Skeletal muscle satellite cell (primary cell): ENCODE data around the gene GMPPA.

ENCODE experiments used
- H3K27me3 ChIP-seq: 2 replicates; pipeline ENCODE4 v1.7.0; 2013; ENCODE audit warnings: low read length; ENCODE audit not compliant: control insufficient read depth, insufficient read depth
- H3K36me3 ChIP-seq: 2 replicates; pipeline ENCODE4 v1.7.0; 2013; ENCODE audit warnings: mild to moderate bottlenecking, control low read depth, low read length; ENCODE audit not compliant: insufficient read depth
- H3K4me1 ChIP-seq: 2 replicates; pipeline ENCODE4 v1.7.0; 2013; ENCODE audit warnings: low read length; ENCODE audit not compliant: control insufficient read depth, insufficient read depth
- H3K4me2 ChIP-seq: 2 replicates; pipeline ENCODE4 v1.7.0; 2013; ENCODE audit warnings: mild to moderate bottlenecking, low read length
- H3K4me3 ChIP-seq: 2 replicates; pipeline ENCODE4 v1.7.0; 2013; ENCODE audit warnings: low read length
- H3K9ac ChIP-seq: 2 replicates; pipeline ENCODE4 v1.7.0; 2013; ENCODE audit warnings: mild to moderate bottlenecking, low read depth, low read length, moderate library complexity
- H3K9me3 ChIP-seq: replicated peaks from 2 replicates; pipeline ENCODE4 v1.7.0; 2013; ENCODE audit warnings: mild to moderate bottlenecking, control low read depth, low read length

GMPPA gene

GRCh38 chr2:219499555-219499954 lies 864 bp downstream of the GMPPA start:
- no peaks in the 10 kb centered on the region for H3K9me3 ChIP-seq
- peak overlapping the region; percentile 82 for H3K4me3 ChIP-seq
- H3K9ac ChIP-seq, result peak overlapping the region; percentile 96
- H3K27me3 ChIP-seq, result peaks cover 15% of the 10 kb centered on the region
- peaks cover 14% of the 10 kb centered on the region for H3K36me3 ChIP-seq
- peak overlapping the region; percentile 91 for H3K4me2 ChIP-seq
- H3K4me1 ChIP-seq, result peaks cover 26% of the 10 kb centered on the region

DNA sequence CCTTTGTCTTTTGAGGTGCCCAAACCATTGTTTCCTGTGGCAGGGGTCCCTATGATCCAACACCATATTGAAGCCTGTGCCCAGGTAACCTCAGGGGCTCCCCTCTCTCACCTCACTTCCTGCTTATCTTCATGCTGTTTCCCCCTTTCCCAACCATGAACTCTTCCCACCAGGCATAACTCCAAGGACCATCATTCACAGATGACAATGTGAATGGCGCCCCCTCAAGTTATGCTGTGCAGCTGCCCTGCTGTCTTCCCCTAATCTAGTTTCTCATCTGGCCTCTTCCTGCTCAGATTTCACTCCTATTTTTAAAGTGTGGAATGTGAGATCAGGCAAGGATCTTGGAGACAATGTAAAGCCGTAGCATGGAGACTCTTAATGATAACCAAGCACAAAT lies 1.4 kb downstream of the GMPPA start:
- H3K9ac ChIP-seq, result no peak overlapping the region
- H3K9me3 ChIP-seq, result no peaks in the 10 kb centered on the region
- peaks cover 15% of the 10 kb centered on the region for H3K27me3 ChIP-seq
- peak overlapping the region; percentile 82 for H3K4me3 ChIP-seq
- H3K4me1 ChIP-seq, result peaks cover 26% of the 10 kb centered on the region
- peaks cover 19% of the 10 kb centered on the region for H3K36me3 ChIP-seq
- H3K4me2 ChIP-seq, result peak overlapping the region; percentile 91

- H3K4me2 ChIP-seq, result no peak overlapping the region
- peaks cover 5% of the 10 kb centered on the region for H3K27me3 ChIP-seq
- no peaks in the 10 kb centered on the region for H3K9me3 ChIP-seq
- peaks cover 32% of the 10 kb centered on the region for H3K4me1 ChIP-seq
- no peak overlapping the region for H3K9ac ChIP-seq
- peaks cover 35% of the 10 kb centered on the region for H3K36me3 ChIP-seq
- H3K4me3 ChIP-seq, result no peak overlapping the region
These were observed 3.2 kb downstream of the GMPPA start for GRCh38 chr2:219501849-219502248.

DNA sequence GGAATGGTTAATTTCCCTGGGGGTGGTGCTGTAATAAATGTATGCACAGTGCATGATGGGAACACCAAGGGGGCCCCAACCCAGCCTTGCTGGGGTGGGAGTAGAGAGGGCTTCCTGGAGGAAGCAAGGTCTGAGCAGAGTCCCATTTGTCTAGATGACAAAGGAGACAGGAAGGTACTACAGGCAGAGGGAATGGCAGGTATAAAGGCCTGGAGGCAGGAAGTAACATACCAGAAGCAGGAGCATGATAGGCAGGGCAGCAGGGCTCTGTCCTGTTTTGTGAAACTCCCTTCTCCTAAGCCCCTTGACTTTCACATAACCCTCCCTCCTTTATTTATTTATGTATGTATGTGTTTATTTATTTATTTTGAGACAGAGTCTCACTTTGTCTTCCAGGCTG lies 3.9 kb downstream of the GMPPA start:
- H3K4me2 ChIP-seq, result no peak overlapping the region
- H3K27me3 ChIP-seq, result no peaks in the 10 kb centered on the region
- H3K4me1 ChIP-seq, result peaks cover 36% of the 10 kb centered on the region
- H3K36me3 ChIP-seq, result peaks cover 35% of the 10 kb centered on the region
- no peak overlapping the region for H3K9ac ChIP-seq
- no peak overlapping the region for H3K4me3 ChIP-seq
- H3K9me3 ChIP-seq, result no peaks in the 10 kb centered on the region

- H3K4me3 ChIP-seq, result no peak overlapping the region
- peaks cover 35% of the 10 kb centered on the region for H3K36me3 ChIP-seq
- no peaks in the 10 kb centered on the region for H3K9me3 ChIP-seq
- H3K4me1 ChIP-seq, result peaks cover 30% of the 10 kb centered on the region
- H3K9ac ChIP-seq, result no peak overlapping the region
- no peaks in the 10 kb centered on the region for H3K27me3 ChIP-seq
- no peak overlapping the region for H3K4me2 ChIP-seq
These were observed 6.9 kb downstream of the GMPPA start for GRCh38 chr2:219505585-219505984.

- H3K9ac ChIP-seq, result peak overlapping the region; percentile 46
These were observed 7.6 kb downstream of the GMPPA start for GRCh38 chr2:219506153-219506801.

DNA sequence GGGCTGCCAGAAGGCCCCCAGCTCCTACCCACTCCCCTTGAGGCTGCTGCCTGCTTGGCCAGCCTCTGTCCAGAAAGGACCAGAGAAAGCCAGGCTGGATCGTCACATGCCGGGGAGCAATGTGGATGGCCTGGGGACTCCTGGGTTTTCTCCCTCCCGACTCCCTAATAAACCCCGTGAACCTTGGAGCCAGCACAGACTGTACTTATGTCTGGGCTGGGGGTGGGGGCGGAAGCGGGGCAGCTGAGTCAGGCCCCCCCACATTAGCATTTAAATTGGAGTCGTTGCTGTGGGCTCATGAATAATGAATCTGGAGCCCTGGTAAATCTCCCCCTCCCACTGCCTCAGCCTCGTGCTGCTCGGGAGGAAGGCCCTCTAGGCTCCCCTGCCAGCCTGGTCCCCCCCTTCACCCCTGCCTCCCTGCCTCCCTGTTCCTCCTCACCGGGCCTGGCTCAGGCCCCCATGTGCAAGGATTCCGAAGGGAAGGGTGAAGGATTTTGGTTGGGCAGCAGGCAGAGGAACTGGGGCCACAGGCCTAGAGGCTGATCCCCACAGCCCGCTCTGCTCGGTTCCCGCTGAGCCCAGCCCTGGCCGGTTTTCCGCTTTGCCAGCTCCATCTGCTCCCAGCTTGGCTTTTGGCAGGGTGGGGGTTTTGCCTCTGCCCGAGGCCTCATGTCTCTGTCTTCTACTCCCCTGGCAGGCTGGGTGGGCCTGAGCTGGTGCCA lies 8.3 kb downstream of the GMPPA start:
- Histone ChIP-seq H3K36me3 (peaks cover 35% of the 10 kb centered on the region), H3K4me3 (no peak overlapping the region)

More at GRCh38 chr2:219506153-219506801, 7.6 kb downstream of the GMPPA start:
- peak overlapping the region; percentile 27 for H3K4me2 ChIP-seq
- H3K4me1 ChIP-seq, result peaks cover 31% of the 10 kb centered on the region
- no peak overlapping the region for H3K4me3 ChIP-seq
- H3K36me3 ChIP-seq, result peaks cover 35% of the 10 kb centered on the region
- H3K9me3 ChIP-seq, result no peaks in the 10 kb centered on the region
- H3K27me3 ChIP-seq, result no peaks in the 10 kb centered on the region

GRCh38 chr2:219507581-219508443 lies 9.1 kb downstream of the GMPPA start:
- Histone ChIP-seq H3K27me3 (peaks cover 11% of the 10 kb centered on the region), H3K4me3 (no peak overlapping the region), H3K4me2 (no peak overlapping the region), H3K4me1 (peaks cover 41% of the 10 kb centered on the region), H3K9me3 (no peaks in the 10 kb centered on the region), H3K36me3 (peaks cover 35% of the 10 kb centered on the region), H3K9ac (no peak overlapping the region)

More for the DNA sequence above, 8.3 kb downstream of the GMPPA start:
- no peaks in the 10 kb centered on the region for H3K9me3 ChIP-seq
- H3K4me2 ChIP-seq, result peak overlapping the region; percentile 27
- peaks cover 3% of the 10 kb centered on the region for H3K27me3 ChIP-seq
- H3K4me1 ChIP-seq, result peaks cover 34% of the 10 kb centered on the region
- peak overlapping the region; percentile 46 for H3K9ac ChIP-seq

GRCh38 chr2:219508444-219508734 lies 9.7 kb downstream of the GMPPA start:
- Histone ChIP-seq H3K4me1 (peaks cover 46% of the 10 kb centered on the region), H3K9me3 (no peaks in the 10 kb centered on the region), H3K4me3 (no peak overlapping the region), H3K9ac (no peak overlapping the region), H3K27me3 (peaks cover 17% of the 10 kb centered on the region), H3K36me3 (peaks cover 32% of the 10 kb centered on the region), H3K4me2 (no peak overlapping the region)

DNA sequence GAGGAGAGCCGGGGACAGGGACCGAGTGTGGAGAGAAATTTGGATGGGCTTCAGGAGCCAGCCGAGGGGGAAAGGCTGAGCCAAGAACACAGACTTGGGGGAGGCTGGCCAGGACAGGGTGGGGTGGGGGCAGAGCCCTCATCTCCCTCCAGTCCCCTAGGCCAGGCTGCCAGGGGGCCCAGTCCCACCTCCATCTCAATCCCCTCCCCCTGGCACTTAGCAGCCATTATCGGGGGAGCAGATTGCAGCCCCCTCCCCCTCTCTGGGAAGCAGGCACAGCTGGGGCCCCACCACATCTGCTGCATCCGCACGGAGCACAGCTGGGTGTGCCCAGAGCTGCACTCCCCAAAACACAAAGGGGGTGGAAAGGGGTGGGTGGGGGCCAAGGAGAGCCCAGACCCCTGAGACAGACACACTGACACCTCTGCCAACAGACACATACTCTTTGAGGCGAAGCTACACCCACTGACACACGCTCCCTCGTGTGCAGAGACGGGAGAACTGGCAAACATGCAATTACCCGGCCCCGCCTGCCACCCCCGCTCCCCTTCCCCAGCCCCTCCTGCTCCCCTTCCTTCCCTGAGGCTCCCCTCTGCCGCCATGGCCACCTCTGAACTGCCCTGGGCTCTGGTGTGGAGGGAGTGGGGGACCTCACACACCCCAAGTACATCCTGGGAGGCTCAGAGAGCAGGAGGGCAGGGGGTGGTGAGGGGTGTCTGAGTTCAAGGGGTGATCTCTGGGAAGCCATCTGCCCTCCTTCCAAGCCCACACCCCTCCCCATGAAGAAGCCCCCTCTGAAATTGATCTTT lies 10.5 kb downstream of the GMPPA start:
- H3K27me3 ChIP-seq, result peaks cover 25% of the 10 kb centered on the region
- no peaks in the 10 kb centered on the region for H3K9me3 ChIP-seq
- no peak overlapping the region for H3K9ac ChIP-seq

More for the DNA sequence above, 10.5 kb downstream of the GMPPA start:
- Histone ChIP-seq H3K4me1 (peaks cover 49% of the 10 kb centered on the region), H3K4me2 (peak overlapping the region; percentile 75), H3K36me3 (peaks cover 25% of the 10 kb centered on the region), H3K4me3 (no peak overlapping the region)
